Brain pericyte (primary cell): ENCODE data around the gene TMEM121B.

Source experiments
- DNase-seq: peaks from one replicate; pipeline ENCODE4 v3.0.0-alpha.2; 2012; ENCODE audit warnings: low read depth, low spot score

The TMEM121B gene

DNA sequence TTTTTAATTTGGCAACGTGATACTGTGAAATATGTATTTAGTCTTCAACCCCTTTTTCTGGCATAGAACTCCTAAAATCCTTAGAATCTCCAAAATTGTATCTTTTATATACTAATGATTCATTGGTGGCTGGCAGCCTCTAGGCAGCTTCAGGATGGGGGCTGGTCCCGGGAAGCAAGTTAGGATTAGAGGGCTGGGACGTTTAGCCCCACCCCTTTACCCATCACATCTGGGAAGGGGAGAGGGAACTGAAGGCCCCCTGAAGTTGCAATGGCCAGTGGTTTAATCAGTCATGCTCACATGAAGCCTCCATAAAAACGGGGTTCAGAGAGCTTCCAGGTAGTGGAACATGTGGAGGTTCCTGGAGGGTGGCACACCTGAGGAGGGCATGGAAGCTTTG, 29.3 kb downstream of the TMEM121B start:
- no peak for DNase-seq

DNA sequence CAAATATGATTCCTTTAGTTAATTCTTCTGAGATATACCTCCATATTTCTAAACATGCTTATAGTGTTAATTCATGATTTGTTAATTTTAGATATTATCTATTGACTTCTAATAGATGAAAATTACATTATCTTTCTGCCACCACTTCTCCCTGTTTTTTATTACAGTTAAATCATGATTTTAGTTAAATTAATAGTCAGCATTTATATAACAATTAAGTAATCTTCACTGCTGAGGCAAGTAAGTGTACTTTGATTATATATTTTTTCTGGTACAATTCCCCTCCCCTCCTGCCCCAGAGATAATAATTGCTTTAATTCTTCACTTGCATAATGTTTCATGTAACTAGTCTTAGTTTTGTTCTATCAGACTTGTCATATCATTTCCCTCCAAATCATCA, 30.6 kb downstream of the TMEM121B start:
- DNase-seq, result no peak

DNA sequence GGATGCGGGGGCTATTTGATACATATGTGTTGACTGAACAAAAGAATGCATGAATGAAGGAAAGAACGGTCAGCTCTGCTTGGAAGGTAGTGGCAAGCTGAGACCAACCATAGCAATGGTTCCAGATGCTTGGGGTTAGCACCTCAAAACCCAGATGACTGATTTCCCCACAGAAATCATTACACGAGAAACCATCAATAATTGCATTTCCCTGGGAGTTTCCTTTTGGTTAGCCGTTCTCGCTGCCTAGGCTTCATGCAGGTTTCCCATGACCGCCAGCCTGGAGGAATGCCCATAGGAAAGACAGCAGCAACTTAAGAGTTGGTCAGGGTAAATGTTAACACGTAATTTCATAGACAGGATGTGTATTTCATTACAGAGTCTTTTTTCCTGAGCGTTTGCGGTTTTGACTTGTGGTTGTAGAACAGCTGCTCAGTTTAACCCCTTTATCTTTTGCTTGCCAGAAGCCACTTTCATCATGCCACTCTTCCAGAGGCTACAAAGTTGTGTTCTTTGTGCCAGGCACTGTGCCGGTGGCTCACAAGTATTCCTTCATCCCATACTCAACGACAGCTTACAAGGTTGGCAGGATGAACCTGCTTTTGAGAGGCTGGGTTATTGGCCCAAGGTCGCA, 33.5 kb downstream of the TMEM121B start:
- DNase-seq, result no peak

DNA sequence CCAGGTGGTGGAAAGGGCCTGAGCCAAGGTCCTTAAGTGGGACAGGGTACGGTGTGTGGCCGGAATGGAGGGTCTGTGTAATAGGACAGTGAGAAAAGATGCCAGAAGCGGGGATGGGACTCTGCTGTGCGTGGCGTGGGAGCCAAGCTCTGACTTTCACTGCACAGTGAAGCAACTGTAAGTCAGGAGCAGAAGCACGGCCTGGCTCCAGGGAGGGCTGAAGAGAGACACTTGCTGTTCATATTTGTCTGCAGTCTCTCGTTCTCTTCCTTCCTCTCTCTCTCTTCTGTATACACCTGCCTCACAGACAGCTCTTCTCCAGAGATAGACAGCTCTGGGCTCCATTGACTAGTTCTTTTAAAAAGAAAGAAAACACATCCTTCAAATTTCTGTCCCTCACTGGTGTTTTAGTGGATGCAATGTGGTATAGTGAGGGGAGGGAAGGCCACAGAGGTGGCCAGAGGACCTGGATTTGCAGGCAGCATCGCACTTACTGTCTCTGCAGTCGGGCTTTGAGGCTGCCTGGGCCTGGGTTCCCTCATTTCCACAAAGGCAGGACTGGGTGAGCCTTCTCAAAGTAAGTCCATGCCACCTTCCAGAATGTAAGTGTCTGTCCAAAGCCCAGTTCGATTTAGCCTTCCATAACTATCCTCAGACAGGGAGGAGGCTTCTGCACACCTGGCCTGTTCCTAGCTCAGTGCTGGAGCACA, 34.2 kb downstream of the TMEM121B start:
- DNase-seq, result no peak

DNA sequence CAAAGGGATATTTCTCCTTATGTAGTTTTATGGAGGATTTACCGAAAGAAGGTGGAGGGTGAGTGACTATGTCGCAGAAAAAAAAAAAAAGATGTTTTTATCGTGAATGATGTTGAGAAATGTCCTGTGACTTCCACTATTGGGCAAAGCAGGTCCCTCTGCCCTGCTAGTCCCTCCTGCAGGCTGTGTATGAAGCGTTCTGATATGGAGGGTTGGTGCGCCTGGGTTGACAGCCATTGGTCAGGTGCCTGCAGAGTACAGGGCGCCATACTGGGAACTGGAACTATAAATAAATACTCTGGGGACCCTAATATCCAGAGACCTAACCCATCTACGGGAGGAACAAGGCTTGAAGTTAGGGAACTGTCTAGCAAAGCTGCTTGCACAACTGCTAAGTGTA, 34.9 kb downstream of the TMEM121B start:
- no peak for DNase-seq

DNA sequence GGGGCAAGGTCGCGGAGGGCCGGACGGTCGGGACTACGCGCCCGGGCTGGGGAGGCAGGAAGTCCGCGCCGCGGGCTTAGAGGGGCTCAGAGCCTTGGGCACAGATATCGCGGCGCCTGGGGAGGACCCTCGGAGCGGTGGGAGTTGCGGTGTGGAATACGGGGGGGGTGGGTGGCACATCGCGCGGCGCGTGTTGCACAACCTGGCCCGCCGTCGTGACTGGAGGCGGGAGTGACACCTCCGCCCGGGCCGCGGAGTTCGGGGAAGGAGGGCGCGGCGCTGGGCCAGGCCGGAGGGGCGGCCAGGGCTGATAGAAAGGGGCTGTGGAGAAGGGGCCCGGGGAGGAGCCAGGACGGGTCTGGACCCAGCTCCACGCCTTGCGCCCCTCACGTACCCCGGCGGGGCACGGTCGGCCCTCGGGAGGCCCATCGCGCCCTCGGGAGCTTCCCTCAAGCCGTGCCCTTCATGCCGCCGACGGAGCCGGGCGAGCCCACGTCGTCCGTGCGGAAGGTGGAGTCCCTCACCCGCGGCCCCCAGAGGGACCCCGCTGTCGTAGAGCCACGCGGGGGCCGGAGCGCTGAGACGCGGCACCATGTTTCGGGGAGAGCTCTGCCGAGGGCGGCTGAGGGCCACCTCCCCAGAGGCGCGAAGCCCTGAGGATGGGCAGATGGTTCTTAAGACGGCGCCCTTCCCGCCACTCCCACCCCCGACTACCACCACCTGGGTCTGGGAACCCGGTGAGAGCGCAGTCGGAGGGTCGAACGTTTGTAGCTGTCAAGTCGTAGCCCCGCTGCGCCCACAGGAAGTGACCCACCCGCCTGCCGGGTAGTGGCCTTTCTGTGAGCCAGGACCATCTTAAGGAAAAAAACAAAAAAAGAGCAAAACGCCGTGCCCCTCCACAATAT, 35.6 kb downstream of the TMEM121B start:
- DNase-seq, result no peak

DNA sequence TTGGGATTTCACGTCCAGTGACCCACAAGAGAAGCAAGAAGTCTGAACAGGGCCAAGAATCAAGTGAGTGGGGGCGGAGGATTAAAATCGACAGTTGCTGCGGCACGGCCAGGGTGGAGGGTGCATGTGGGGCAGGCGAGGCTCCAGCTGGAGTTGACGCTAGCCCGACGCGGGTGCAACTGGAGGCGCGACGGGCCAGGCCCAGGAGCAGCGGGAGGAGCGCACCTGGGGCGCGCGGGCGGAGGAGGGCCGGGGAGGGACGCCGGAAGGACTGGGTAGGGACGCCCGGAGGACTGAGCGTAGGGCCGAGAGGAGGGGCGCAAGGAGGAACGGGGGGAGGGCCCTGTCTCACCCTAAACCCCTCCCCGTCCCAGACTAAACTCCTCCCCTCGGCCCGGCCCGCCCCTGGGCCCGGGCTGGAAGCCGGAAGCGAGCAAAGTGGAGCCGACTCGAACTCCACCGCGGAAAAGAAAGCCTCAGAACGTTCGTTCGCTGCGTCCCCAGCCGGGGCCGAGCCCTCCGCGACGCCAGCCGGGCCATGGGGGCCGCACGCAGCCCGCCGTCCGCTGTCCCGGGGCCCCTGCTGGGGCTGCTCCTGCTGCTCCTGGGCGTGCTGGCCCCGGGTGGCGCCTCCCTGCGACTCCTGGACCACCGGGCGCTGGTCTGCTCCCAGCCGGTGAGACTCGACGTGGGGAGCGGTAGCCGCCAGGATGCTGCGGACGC, 36.4 kb downstream of the TMEM121B start, which contains the start of gene IL17RA:
IL17RA (plus strand) TSS at position 447 of the 723 bp plus-strand sequence; CDS start at position 539, 92 bp downstream.
- DNase-seq, result peak; percentile 50

DNA sequence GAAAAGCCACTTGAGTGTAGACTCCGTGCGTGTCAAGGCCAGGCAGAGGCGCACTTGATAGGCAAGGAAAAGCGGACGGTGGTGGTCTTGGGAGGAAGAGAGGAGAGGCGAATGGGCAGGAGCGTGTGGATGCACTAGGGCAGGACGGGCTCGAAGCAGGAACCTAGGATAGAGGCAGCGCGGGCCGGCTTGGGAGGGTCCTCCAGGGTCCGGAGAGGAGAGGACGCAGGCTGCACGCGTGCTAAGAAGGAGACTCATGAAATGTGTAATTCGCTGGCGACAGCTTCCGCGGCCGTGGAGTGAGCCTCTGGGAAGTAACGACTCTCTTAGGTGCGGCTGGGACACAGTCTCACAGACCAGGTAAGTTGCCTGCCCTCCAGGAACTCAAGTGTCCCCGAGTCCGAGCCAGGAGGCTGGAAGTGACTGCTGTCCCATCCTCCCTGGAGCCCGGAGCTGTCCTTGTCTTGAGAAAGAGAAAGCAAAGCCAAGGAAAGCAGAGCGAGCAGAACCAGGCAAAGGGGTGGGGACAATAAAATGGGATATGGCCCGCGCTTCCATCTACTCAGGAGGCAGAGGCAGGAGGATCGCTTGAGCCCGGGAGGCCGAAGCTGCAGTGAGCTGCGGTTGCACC, 37.2 kb downstream of the TMEM121B start:
- DNase-seq, result no peak

DNA sequence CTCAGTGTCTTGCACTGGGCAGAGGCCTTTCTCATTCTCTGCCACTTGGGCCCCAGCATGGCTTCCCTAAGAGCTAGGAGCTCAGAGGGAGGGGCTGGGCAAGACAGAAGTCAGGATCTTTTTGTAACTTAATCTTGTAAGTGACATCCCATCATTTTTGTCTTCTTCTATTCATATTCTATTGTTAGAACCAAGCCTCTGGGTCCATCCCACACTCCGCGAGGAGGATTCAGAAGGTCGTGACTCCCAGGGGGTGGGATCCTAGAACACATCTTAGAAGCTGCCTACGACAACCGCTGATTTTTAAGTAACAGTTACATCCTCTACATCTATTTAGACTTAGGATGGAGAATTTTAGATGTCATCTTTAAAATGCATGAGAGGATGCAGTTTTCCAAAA, 37.9 kb downstream of the TMEM121B start:
- DNase-seq, result no peak

DNA sequence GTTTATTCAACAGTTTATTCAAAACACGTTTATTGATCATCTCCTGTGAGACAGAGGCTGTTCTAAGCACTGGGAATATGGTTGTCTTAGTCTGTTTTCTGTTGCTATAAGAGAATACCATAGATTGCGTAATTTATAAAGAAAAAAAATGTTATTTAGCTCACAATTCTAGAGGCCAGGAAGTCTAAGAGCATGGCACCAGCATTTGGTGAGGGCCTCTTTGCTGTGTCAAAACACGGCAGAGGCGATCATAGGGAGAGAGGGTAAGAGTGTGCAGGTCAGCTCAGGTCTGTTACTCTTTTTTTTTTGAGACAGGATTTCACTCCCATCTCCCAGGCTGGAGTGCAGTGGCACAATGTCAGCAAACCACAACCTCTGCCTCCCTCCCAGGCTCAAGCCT, 41.6 kb downstream of the TMEM121B start:
- no peak for DNase-seq

DNA sequence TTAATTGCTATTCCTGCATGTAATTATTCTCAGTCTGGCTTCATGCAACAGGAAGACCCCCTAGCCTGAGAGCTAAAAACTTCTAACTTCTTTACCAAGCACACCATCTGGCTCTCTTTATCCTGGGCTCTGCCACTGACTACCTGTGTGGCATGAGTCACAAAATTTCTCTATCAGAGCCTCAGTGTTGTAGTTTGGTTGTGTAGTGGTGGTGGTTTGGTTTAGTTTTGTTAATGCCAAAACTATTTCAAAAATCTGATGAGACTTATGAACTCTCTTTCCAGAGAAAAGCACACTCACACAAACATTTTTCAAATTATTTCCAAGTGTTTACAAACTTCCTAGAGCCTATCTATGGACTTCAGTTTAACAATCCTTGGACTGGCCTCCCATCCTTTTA, 43.9 kb downstream of the TMEM121B start:
- no peak for DNase-seq

DNA sequence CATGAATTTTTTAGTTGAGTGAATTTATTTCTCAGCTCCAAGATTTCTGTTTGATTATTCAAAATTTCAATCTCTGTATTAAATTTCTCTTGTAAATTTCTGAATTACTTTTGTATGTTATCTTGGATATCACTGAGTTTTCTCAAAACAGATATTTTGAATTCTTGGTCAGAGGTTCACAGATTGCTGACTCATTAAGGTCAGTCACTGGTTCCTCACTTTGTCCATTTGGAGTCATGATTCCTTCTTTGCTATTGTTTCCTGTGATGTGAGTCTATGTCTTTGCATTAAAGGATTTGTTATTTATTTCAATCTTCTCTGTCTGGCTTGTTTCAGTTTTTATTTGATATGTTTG, 46.5 kb downstream of the TMEM121B start:
- DNase-seq, result no peak

DNA sequence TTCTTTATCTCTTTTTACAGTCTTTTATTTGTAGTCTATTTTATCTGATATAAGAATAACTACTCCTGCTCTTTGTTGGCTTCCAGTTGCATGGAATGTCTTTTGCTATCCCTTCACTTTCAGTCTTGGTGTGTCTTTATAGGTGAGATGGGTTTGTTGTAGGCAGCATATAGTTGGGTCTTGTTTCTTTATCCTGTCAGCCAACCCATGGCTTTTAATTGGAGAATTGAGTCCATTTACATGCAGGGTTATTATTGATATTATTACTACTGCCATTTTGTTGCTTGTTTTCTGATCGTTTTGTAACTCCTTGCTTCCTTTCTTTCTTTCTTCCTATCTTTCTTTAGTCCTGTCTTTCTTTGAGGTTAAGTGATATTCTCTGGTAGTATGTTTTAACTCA, 48.3 kb downstream of the TMEM121B start:
- no peak for DNase-seq
